GM19351 (cell line): ENCODE results near the gene RPN2.

Source experiments
- ATAC-seq: cut with Tn5 transposase; IDR thresholded peaks from one replicate; pipeline ENCODE4 v1.9.1; 2021; ENCODE audit warnings: mild to moderate bottlenecking, moderate library complexity; ENCODE audit not compliant: unreplicated experiment

RPN2 gene

GRCh38 chr20:37238935-37239451 lies 59.9 kb downstream of the RPN2 start:
- ATAC-seq = no peak

GRCh38 chr20:37240337-37241067 lies 61.4 kb downstream of the RPN2 start:
- ATAC-seq = no peak

GRCh38 chr20:37242503-37242902 lies 63.4 kb downstream of the RPN2 start:
- ATAC-seq = no peak

- ATAC-seq = no peak
These were observed 64.2 kb downstream of the RPN2 start for GRCh38 chr20:37243076-37243936.

GRCh38 chr20:37243937-37244571 lies 64.9 kb downstream of the RPN2 start:
- no peak for ATAC-seq

- ATAC-seq = no peak
These were observed 65.4 kb downstream of the RPN2 start for GRCh38 chr20:37244572-37244957.

- no peak for ATAC-seq
These were observed 66.4 kb downstream of the RPN2 start for GRCh38 chr20:37245216-37246150.

- ATAC-seq = no peak
These were observed 67.6 kb downstream of the RPN2 start for GRCh38 chr20:37246736-37247135.

GRCh38 chr20:37247547-37247946 lies 68.4 kb downstream of the RPN2 start:
- ATAC-seq = no peak

- ATAC-seq = no peak
These were observed 70.2 kb downstream of the RPN2 start for GRCh38 chr20:37249304-37249703.

GRCh38 chr20:37251825-37252477 lies 72.8 kb downstream of the RPN2 start:
- ATAC-seq = no peak

GRCh38 chr20:37253087-37253486 lies 74.0 kb downstream of the RPN2 start:
- ATAC-seq = no peak

- ATAC-seq = no peak
These were observed 75.2 kb downstream of the RPN2 start for GRCh38 chr20:37254114-37254878.

- no peak for ATAC-seq
These were observed 77.2 kb downstream of the RPN2 start for GRCh38 chr20:37256286-37256685.

GRCh38 chr20:37257530-37257929 lies 78.4 kb downstream of the RPN2 start:
- ATAC-seq = no peak

- ATAC-seq = no peak
These were observed 78.9 kb downstream of the RPN2 start for GRCh38 chr20:37257988-37258387.

GRCh38 chr20:37259031-37259430 lies 79.9 kb downstream of the RPN2 start:
- no peak for ATAC-seq

- no peak for ATAC-seq
These were observed 80.7 kb downstream of the RPN2 start for GRCh38 chr20:37259865-37260264.

- ATAC-seq = no peak
These were observed 81.8 kb downstream of the RPN2 start for GRCh38 chr20:37260923-37261322.
